Fibroblast of villous mesenchyme (primary cell): ENCODE measurements around the gene EDIL3. TPM values are rescaled to one million over a fixed set of nuclear protein-coding genes. Genes with fewer than 3 reads are reported as not detected.

Experiments
- DNase-seq: peaks from one replicate; pipeline ENCODE4 v3.0.0-alpha.2; 2010; ENCODE audit warnings: low read depth
- H3K4me3 ChIP-seq: 2 replicates; pipeline ENCODE4 v1.5.1; 2011; ENCODE audit warnings: low read depth, mild to moderate bottlenecking, low read length
- total RNA-seq: library from RNA; depleted of rRNA; stranded (reverse); fragments of >200 nt; gene quantifications from 2 replicates; pipeline ENCODE4 v1.2.3, GENCODE V29; 2012
- TF ChIP-seq, protein P1 (sequence below): IDR thresholded peaks from 2 replicates; pipeline ENCODE4 v1.5.1; 2012; ENCODE audit warnings: low read depth, mild to moderate bottlenecking, low read length; ENCODE audit not compliant: insufficient read depth

EDIL3 gene
- total RNA-seq, 1 donor: 57.0 TPM

DNA sequence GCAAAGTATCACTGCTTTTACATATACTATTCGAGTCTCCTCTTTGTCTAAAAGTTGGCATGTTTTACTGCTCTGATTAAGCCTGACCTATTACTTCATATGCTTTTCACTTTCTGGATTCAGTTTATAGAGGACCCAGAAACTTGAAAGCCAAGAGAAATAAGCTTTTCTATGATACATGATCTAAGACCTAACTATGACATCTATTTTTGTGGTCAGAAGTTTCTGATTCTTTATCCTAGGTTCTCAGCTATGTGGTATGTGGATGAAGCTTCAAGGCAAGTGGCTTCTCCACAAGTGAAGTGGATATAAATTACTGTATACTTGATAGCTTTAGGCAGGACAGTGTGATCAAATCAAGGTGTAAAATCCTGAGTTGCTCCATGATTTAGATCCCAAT is 6.3 kb downstream of the EDIL3 start:
- no peak for DNase-seq
- TF ChIP-seq, protein P1, sequence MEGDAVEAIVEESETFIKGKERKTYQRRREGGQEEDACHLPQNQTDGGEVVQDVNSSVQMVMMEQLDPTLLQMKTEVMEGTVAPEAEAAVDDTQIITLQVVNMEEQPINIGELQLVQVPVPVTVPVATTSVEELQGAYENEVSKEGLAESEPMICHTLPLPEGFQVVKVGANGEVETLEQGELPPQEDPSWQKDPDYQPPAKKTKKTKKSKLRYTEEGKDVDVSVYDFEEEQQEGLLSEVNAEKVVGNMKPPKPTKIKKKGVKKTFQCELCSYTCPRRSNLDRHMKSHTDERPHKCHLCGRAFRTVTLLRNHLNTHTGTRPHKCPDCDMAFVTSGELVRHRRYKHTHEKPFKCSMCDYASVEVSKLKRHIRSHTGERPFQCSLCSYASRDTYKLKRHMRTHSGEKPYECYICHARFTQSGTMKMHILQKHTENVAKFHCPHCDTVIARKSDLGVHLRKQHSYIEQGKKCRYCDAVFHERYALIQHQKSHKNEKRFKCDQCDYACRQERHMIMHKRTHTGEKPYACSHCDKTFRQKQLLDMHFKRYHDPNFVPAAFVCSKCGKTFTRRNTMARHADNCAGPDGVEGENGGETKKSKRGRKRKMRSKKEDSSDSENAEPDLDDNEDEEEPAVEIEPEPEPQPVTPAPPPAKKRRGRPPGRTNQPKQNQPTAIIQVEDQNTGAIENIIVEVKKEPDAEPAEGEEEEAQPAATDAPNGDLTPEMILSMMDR: no peak
- H3K4me3 ChIP-seq: no peak overlapping the region

DNA sequence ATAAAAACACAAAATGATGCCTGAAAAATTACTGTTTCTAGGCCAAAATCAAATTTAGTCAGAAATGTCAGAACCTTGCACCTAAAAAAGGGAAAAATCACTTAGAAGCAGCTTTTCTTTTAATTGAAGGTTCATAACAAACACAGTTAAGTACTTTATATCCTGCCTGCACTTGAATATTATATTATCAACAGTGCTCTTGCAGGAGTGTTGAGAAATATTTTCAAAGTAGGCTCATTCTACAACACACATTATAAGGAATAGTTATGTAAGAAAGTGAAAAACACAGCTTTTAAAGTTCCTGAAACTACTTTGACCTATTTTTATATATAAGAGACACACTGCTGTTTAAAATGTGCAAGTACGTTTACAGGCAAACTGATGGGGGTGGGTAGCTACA is 8.3 kb downstream of the EDIL3 start:
- H3K4me3 ChIP-seq: no peak overlapping the region
- no peak for DNase-seq
- TF ChIP-seq, protein P1: no peak

DNA sequence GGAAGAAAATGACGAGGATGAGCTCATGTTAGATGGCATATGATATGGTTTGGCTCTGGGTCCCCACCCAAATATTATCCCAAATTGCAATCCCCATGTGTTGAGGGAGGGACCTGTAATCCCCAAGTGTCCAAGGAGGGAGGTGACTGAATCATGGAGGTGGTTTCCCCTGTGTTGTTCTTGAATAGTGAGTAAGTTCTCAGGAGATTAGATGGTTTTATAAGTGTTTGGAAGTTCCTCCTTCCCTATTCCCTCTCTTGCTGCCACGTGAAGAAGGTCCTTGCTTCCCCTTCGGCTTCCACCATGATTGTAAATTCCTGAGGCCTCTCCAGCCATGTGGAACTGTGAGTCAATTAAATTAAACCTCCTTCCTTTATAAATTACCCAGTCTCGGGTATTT is 10.1 kb downstream of the EDIL3 start:
- no peak for DNase-seq
- TF ChIP-seq, protein P1: no peak
- no peak overlapping the region for H3K4me3 ChIP-seq

DNA sequence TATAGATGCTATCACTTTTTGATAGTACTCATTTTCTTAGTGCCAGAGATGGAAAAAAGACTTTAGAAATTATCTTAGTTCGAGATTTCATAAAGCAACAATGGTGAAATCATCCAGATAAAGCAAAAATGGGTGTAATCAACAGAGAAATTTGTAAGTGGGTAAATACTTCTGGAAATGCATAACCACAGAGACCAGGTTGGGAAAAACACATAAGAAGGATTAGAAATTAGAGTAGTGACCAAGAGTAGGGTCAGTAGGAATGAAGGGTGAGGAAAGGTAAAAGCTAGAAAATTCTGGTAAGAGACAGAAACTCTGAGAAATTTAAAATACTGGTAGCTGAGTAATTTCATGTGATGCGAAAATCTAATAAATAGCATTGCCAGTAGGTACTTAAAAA is 11.2 kb downstream of the EDIL3 start:
- H3K4me3 ChIP-seq: no peak overlapping the region
- no peak for DNase-seq
- TF ChIP-seq, protein P1: no peak

DNA sequence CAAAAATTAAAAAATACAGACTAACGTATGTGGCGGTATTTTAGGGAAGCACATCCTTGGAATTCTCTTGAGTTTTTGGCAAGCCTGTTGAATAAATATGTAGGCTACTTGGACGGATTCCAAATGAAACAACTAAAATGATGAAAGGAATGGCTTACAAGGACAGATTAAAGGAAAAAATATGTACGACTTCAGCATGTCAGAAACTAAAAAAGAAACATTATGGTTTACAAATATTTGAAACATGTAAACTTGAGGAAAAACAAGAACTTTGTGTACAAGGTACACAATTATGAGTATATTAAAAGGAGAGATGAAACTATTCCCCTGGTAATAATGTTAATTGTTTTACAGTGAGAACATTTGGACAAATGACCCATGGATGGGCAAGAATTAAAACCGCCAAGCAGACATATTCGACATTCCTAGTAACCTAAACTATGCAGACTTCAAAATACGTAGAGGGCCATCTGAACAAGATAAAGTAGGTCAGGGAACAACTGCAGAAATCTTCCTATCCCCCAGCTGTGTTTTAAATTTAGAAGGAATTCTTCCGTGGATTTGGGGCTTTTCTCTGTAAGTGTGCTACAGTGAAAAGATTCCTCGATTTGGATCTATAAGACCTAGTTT is 12.5 kb downstream of the EDIL3 start:
- TF ChIP-seq, protein P1: no peak
- no peak overlapping the region for H3K4me3 ChIP-seq
- DNase-seq: peak; percentile 63

DNA sequence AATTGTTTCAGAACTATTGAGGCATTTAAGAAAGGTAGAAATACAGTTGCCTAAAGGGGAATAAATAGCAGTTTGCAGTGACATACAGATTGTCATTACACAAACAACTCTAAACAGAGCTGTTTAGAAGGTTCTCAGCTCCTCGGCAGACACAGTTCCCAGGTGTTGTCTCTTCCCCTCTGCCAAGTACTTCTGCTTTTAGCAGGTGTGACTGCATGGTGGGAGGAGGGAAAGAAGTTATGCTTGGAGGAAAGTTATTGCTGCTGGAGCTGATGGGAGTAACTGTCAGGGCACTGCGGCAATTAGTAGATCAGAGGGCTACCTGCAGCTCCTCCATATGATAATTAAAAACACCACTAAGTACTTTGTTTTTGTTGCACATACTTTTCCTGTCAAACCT is 14.5 kb downstream of the EDIL3 start:
- TF ChIP-seq, protein P1: no peak
- no peak for DNase-seq
- H3K4me3 ChIP-seq: no peak overlapping the region

DNA sequence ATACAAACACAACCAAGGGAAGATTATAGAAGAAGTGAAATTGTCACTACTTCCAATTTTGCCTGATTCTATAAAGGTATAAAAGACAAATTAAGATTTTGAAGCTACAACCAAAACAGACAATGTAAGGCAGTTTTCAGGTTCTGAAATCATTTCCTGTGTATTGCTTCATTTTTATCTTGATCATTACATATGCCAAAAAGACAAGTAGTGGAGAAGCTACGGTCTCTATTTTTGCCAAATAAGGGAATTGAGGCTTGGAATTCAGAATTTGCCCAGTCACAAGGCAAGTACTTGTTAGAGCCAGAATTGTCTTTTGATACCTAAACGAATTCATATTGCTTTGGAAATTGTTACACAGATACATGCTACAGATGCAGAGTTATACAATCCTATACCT is 20.6 kb downstream of the EDIL3 start:
- no peak overlapping the region for H3K4me3 ChIP-seq
- DNase-seq: no peak
- TF ChIP-seq, protein P1: no peak
